ENCODE data around the gene LRRC34. TPM values are rescaled to one million over a fixed set of nuclear protein-coding genes. Genes with fewer than 3 reads are reported as not detected.

The LRRC34 gene
- total and polyA plus RNA-seq, 9 of the 15 experiments (the other 6 are each of a cell fraction or from before 2014, with no cell fraction given) = 0.17 to 0.30 TPM; not detected in 7

- TF ChIP-seq FOXJ3 (CRISPR knock-in tag; IDR thresholded peaks at IDR 0.05) (no peak), ARID1B (IDR thresholded peaks at IDR 0.05) (0 out of 2 replicates have a peak, but pooled peaks have one; percentile 28), HIVEP1 (CRISPR knock-in tag; IDR thresholded peaks at IDR 0.05) (0 out of 2 replicates have a peak, but pooled peaks have one; percentile 56), MAFG (tag; conservative IDR thresholded peaks at IDR 0.05) (no peak), RFX1 (IDR thresholded peaks at IDR 0.05) (no peak), ZNF134 (CRISPR knock-in tag; conservative IDR thresholded peaks at IDR 0.05) (no peak), ATF2 (CRISPR knock-in tag; IDR thresholded peaks at IDR 0.05) (no peak), PKNOX1 (IDR thresholded peaks at IDR 0.05) (peak; percentile 66), CCAR2 (IDR thresholded peaks at IDR 0.05; ENCODE audit: low read depth, low read length) (no peak), PTRF (tag; IDR thresholded peaks at IDR 0.05) (no peak), ZKSCAN3 (CRISPR knock-in tag; IDR thresholded peaks at IDR 0.05) (no peak), SOX6 (IDR thresholded peaks at IDR 0.05) (peak; percentile 25; the same call in 1 of the 2 replicates), MBD2 (IDR thresholded peaks at IDR 0.05; ENCODE audit: borderline replicate concordance, low read depth) (peak; percentile 74), SREBF1 (IDR thresholded peaks at IDR 0.05; ENCODE audit: borderline replicate concordance, low read depth, low read length) (no peak), SMARCE1 (IDR thresholded peaks at IDR 0.05) (peak; percentile 18; the same call in 1 of the 2 replicates), DLX4 (CRISPR knock-in tag; IDR thresholded peaks at IDR 0.05) (no peak), NCOA2 (IDR thresholded peaks at IDR 0.05; ENCODE audit: partially characterized antibody in 2 of 2) (no peak), BRCA1 (IDR thresholded peaks at IDR 0.05) (no peak), BRCA1 (CRISPR knock-in tag; IDR thresholded peaks at IDR 0.05) (no peak), CLOCK (CRISPR knock-in tag; IDR thresholded peaks at IDR 0.05; ENCODE audit: borderline replicate concordance) (no peak), POLR2H (tag; IDR thresholded peaks at IDR 0.05; ENCODE audit: low read depth) (peak; percentile 26), ZZZ3 (IDR thresholded peaks at IDR 0.05) (no peak), DNMT1 (IDR thresholded peaks at IDR 0.05) (no peak)
Measured at GRCh38 chr3:169772897-169773816, 39.5 kb downstream of the LRRC34 start, which contains the start of gene MYNN (continued).
